GM12878 (cell line): Measurements from ENCODE around the gene GOSR2. TPM values are rescaled to one million over a fixed set of nuclear protein-coding genes. Genes with fewer than 3 reads are reported as not detected.

Experiments used
- ATAC-seq: fragments of 200-7000 bp; cut with Tn5 transposase; 3 replicates; pipeline ENCODE4 v1.9.1; 2020; ENCODE audit warnings: mild to moderate bottlenecking, moderate library complexity
- Bru-seq: library from RNA; stranded (reverse); fragments of 400-500 nt; gene quantifications from one replicate; lab custom pipeline; 2021; lab: Mats Ljungman, UMichigan
- BruChase-seq, 2 experiments: library from RNA; stranded (reverse); fragments of 400-500 nt; gene quantifications; one replicate each; lab custom pipeline; 2021; lab: Mats Ljungman, UMichigan
- BruUV-seq: library from RNA; stranded (reverse); fragments of 400-500 nt; replicated peaks from 2 replicates; lab custom pipeline; 2021; lab: Mats Ljungman, UMichigan
- CTCF ChIA-PET: fragments of 300-600 bp; sonication (Branson Sonifier 250); formaldehyde crosslinking; extraction: SDS; loops from one replicate; lab custom pipeline; 2021; ENCODE audit warnings: inconsistent platforms; lab: Yijun Ruan, JAX
- POLR2A ChIA-PET: fragments of 350-600 bp; formaldehyde crosslinking; extraction: SDS; loops from one replicate; lab custom pipeline; 2021; ENCODE audit warnings: inconsistent platforms; lab: Charles Lee
- RAD21 ChIA-PET: fragments of 300-600 bp; sonication (Branson Sonifier 250); formaldehyde crosslinking; loops from one replicate; lab custom pipeline; 2023; ENCODE audit warnings: antibody characterized with exemption; ENCODE audit not compliant: unreplicated experiment; lab: Charles Lee
- SMC1A ChIA-PET: fragments of 300-600 bp; sonication (Branson Sonifier 250); formaldehyde crosslinking; loops from one replicate; lab custom pipeline; 2023; ENCODE audit not compliant: unreplicated experiment, uncharacterized antibody; lab: Charles Lee
- DNase-seq: peaks from one replicate; pipeline ENCODE4 v3.0.0-alpha.2; 2011; ENCODE audit warnings: low read depth, low spot score
- FAIRE-seq: peaks from 3 replicates; lab custom pipeline; 2011; peaks lifted over from hg19 to GRCh38; lab: Jason Lieb, UNC
- H2AFZ ChIP-seq: 2 replicates; pipeline ENCODE4 v1.6.0; 2011; ENCODE audit warnings: low read depth, low read length, control low read depth; ENCODE audit not compliant: control insufficient read depth
- H3K27ac ChIP-seq: 2 replicates; pipeline ENCODE4 v1.5.1; 2011; ENCODE audit warnings: control low read depth; ENCODE audit not compliant: control insufficient read depth, insufficient read depth
- H3K27me3 ChIP-seq, 2 experiments: replicated peaks in 1 of 2; 2 replicates each; pipeline versions ENCODE4 v1.6.0 to v1.6.1; 2011; ENCODE audit warnings: low read length in 1 of 2; ENCODE audit not compliant: control insufficient read depth in 2 of 2, insufficient read depth in 2 of 2
- H3K36me3 ChIP-seq, 2 experiments: 2 replicates each; pipeline ENCODE4 v1.5.1; 2011; ENCODE audit warnings: low read length in 1 of 2; ENCODE audit not compliant: control insufficient read depth in 2 of 2, insufficient read depth in 2 of 2
- H3K4me1 ChIP-seq: 2 replicates; pipeline ENCODE4 v1.6.1; 2011; ENCODE audit warnings: mild to moderate bottlenecking, low read length, moderate library complexity, mixed read lengths; ENCODE audit not compliant: control insufficient read depth, insufficient read depth
- H3K4me2 ChIP-seq: 2 replicates; pipeline ENCODE4 v1.6.0; 2011; ENCODE audit warnings: control low read depth; ENCODE audit not compliant: control insufficient read depth, insufficient read depth
- H3K4me3 ChIP-seq: fragments of 200-600 bp; sonication (generic); 2 replicates; pipeline ENCODE4 v1.5.1; 2016
- H3K79me2 ChIP-seq: 2 replicates; pipeline ENCODE4 v1.6.0; 2011; ENCODE audit warnings: low read length; ENCODE audit not compliant: control insufficient read depth, insufficient read depth
- H3K9ac ChIP-seq: 2 replicates; pipeline ENCODE4 v1.8.0; 2011; ENCODE audit warnings: low read length, control low read depth, mixed read lengths; ENCODE audit not compliant: control insufficient read depth, insufficient read depth
- H3K9me3 ChIP-seq: replicated peaks from 3 replicates; pipeline ENCODE4 v1.5.1; 2011; ENCODE audit warnings: mild to moderate bottlenecking, low read length; ENCODE audit not compliant: control insufficient read depth, insufficient read depth
- H4K20me1 ChIP-seq: 2 replicates; pipeline ENCODE4 v1.6.0; 2011; ENCODE audit not compliant: control insufficient read depth, insufficient read depth
- ATF2 ChIP-seq: IDR thresholded peaks from 2 replicates; pipeline ENCODE4 v1.6.1; 2012; ENCODE audit warnings: low read length, inconsistent platforms
- CUX1 ChIP-seq: IDR thresholded peaks from 2 replicates; pipeline ENCODE4 v1.6.1; 2012; ENCODE audit warnings: improper control_type of control experiment, low read depth, low read length; ENCODE audit not compliant: insufficient replicate concordance
- NBN ChIP-seq: fragments of 450-650 bp; IDR thresholded peaks from 2 replicates; pipeline ENCODE4 v1.6.1; 2016
- SREBF2 ChIP-seq: IDR thresholded peaks from 2 replicates; pipeline ENCODE4 v1.6.1; 2012; ENCODE audit warnings: mild to moderate bottlenecking, low read length
- ZBTB33 ChIP-seq: fragments of 450-650 bp; IDR thresholded peaks from 2 replicates; pipeline ENCODE4 v1.6.1; 2017; ENCODE audit warnings: mild to moderate bottlenecking
- WGBS: methylation state at CpG from one replicate; pipeline ENCODE4 v1.1.6; 2016; ENCODE audit warnings: low lambda C conversion rate; ENCODE audit not compliant: insufficient replicate concordance, insufficient coverage; ENCODE audit errors: missing lambda C conversion rate; 5-methylcytosine and 5-hydroxymethylcytosine counted together
- in situ Hi-C: fragments of 300-500 bp; cut with MboI; formaldehyde crosslinking; loops from 9 replicates; pipeline ENCODE4 v1.14.3; 2018; ENCODE audit warnings: mixed read lengths
- intact Hi-C: fragments of 100-400 bp; cut with micrococcal nuclease; formaldehyde crosslinking; loops from one replicate; pipeline ENCODE4 v1.14.2; 2022; ENCODE audit not compliant: unreplicated experiment
- long read RNA-seq, 2 experiments: library from polyadenylated mRNA; unstranded; transcript quantifications; one replicate each; pipeline ENCODE4 v2.0.0, GENCODE V29; 2019 to 2020
- polyA minus RNA-seq, 3 experiments: library from RNA; depleted of rRNA, polyadenylated mRNA; stranded (reverse); fragments of >200 nt; gene quantifications; 2 replicates each; pipeline ENCODE4 v1.2.3, GENCODE V29; 2011
- polyA plus RNA-seq, 11 experiments: library from polyadenylated mRNA; depleted of rRNA in 4 of 11; unstranded in 6 of 11; stranded (reverse) in 5 of 11; fragments of >200 nt; fragmentation: Nextera tagmentation in 4 of 11; fragmentation: Illumina TruSeq in 1 of 11; extraction: Ambion mirVana in 4 of 11; extraction: Trizol in 1 of 11; gene quantifications; 1 replicate in 1 of 11; 2 replicates in 10 of 11; pipeline versions ENCODE4 v1.2.1 to v1.2.3, GENCODE V29; 2011 to 2016; ENCODE audit warnings: inconsistent platforms in 2 of 11, missing spikeins in 2 of 11, low read depth in 1 of 11
- total RNA-seq, 4 experiments: library from RNA; depleted of rRNA in 3 of 4; stranded (reverse); fragments of >200 nt in 3 of 4; fragmentation: Illumina TruSeq in 1 of 4; extraction: Trizol in 1 of 4; gene quantifications; 2 replicates each; pipeline versions ENCODE4 v1.2.1 to v1.2.3, GENCODE V29; 2013 to 2021

Gene GOSR2
- total RNA-seq (2013; cell fraction: nucleolus; rRNA removed) = 153 and 161 TPM in 2 replicates
- 31.2 and 35.3 TPM in 2 replicates for total RNA-seq (2014; rRNA removed)
- total RNA-seq (2014; rRNA removed; fragmentation: Illumina TruSeq; extraction: Trizol) = 28.7 and 30.1 TPM in 2 replicates
- total RNA-seq (2021) = 41.4 and 43.4 TPM in 2 replicates
- 21.3 TPM for polyA plus RNA-seq (2011; ENCODE audit: low read depth)
- polyA plus RNA-seq (2011; rRNA removed) = 51.8 and 60.4 TPM in 2 replicates
- 43.8 and 47.7 TPM in 2 replicates for polyA plus RNA-seq (2011; cell fraction: cytosol; rRNA removed)
- 63.8 and 70.5 TPM in 2 replicates for polyA plus RNA-seq (2011; cell fraction: nucleus; rRNA removed)
- polyA plus RNA-seq (2012) = 27.7 and 28.7 TPM in 2 replicates
- 34.9 and 35.7 TPM in 2 replicates for polyA plus RNA-seq (2014; fragmentation: Illumina TruSeq; extraction: Trizol)
- 10 to 100 TPM; 49.2 to 59.1 TPM for polyA plus RNA-seq (2014; fragmentation: Nextera tagmentation; extraction: Ambion mirVana)
- polyA plus RNA-seq (2014; rRNA removed) = 35.4 and 44.8 TPM in 2 replicates
- 10 to 100 TPM; 59.7 to 64.5 TPM for polyA plus RNA-seq (2016; fragmentation: Nextera tagmentation; extraction: Ambion mirVana)
- 62.2 and 62.3 TPM in 2 replicates for polyA minus RNA-seq (2011; rRNA and poly(A)+ RNA removed)
- polyA minus RNA-seq (2011; cell fraction: cytosol; rRNA and poly(A)+ RNA removed) = 9.0 and 14.3 TPM in 2 replicates
- polyA minus RNA-seq (2011; cell fraction: nucleus; rRNA and poly(A)+ RNA removed) = 49.7 and 73.7 TPM in 2 replicates
- Bru-seq, nascent RNA = percentile 95 among the genes with signal in this experiment
- BruChase-seq, experiment 1, labeled RNA remaining after a 6-hour chase = percentile 96 among the genes with signal in this experiment
- percentile 97 among the genes with signal in this experiment for BruChase-seq, experiment 2, labeled RNA remaining after a 2-hour chase
- long read RNA-seq, experiment 1, transcript GOSR2-232 (6 exons, 3,964 nt) = major isoform, 21 of 34 reads
- long read RNA-seq, experiment 1, partial matches to known transcripts = 3 of 34 reads
- long read RNA-seq, experiment 1, other reads (novel, unspliced or antisense) = 3 of 34 reads
- long read RNA-seq, experiment 2, transcript GOSR2-240 (5 exons, 3,059 nt) = minor isoform, 23 of 226 reads
- long read RNA-seq, experiment 2, transcript GOSR2-232 (6 exons, 3,964 nt) = major isoform, 131 of 226 reads
- long read RNA-seq, experiment 2, transcript GOSR2-220 (6 exons, 3,266 nt) = minor isoform, 11 of 226 reads
- long read RNA-seq, experiment 2, transcript GOSR2-201 (7 exons, 1,245 nt) = minor isoform, 8 of 226 reads
- long read RNA-seq, experiment 2, partial matches to known transcripts = 5 of 226 reads
- long read RNA-seq, experiment 2, other reads (novel, unspliced or antisense) = 16 of 226 reads

GRCh38 chr17:46922804-46923635, at the start of gene GOSR2:
TSS of gene GOSR2 (plus strand) at chr17:46923160. CDS start at chr17:46923193, 33 bp downstream.
- intact Hi-C loops (no loop called here), in situ Hi-C loops (no loop called here)
- Histone ChIP-seq H3K4me3 (peak within 1 kb of the TSS; percentile 80), H3K27ac (peak within 1 kb of the TSS; percentile 95), H3K27me3 (no peaks in the 10 kb centered on the region), H3K4me2 (peak within 1 kb of the TSS; percentile 93), H3K79me2 (peaks cover 55% of the 10 kb centered on the region), H3K36me3 (no peaks in the 10 kb centered on the region), H3K4me1 (0 out of 2 replicates have a peak, but pooled peaks cover 4% of the 10 kb centered on the region), H2AFZ (peak within 1 kb of the TSS; percentile 100), H3K9me3 (no peaks in the 10 kb centered on the region), H3K9ac (peak within 1 kb of the TSS; percentile 92), H4K20me1 (peaks cover 4% of the 10 kb centered on the region)
- FAIRE-seq = peak; percentile 97
- BruUV-seq = TSS peak; percentile 65
- DNase-seq = peak; percentile 93
- ChIA-PET POLR2A (no interaction called here), RAD21 (no interaction called here), SMC1A (no interaction called here), CTCF (no interaction called here)
- WGBS = under 1% methylated on average over 51 of the region's 52 CpGs
- ATAC-seq = peak; percentile 94
- TF ChIP-seq NBN = peak; percentile 92
- peak; percentile 91 for TF ChIP-seq ZBTB33
- TF ChIP-seq ATF2 = no peak
- TF ChIP-seq CUX1 = no peak
- peak; percentile 65 for TF ChIP-seq SREBF2
